ENCODE data around the gene UHMK1.

UHMK1 gene

DNA sequence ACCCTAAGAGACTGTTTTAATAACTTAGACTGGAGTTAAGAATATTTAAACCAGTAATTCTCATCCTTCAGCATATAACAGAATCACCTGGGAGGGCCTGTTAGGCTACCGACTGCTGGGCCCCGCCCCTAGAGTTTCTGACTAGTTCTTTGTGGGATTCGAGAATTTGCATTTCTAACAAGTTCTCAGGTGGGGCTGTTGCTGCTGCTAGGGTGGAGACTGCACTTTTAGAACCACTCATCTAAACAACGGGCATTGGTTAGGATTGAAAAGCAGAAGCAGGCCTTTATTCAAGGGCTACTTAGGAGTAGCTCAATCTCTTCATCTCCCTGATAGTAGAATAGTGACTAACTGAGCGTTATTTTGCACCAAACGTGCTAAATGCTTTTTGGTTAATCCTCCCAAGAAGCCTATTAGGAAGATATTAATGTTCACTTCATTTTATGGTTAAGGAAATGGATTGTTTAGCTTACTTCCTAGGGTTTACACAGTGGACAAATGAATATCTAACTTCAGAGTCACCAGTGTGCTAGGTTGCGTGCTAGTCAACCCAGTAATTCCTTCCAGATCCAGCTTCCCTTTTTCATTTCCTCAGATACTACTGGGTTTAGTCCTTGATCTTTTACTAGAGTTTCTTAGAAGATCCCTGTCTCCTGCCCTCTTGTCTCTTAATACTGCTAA, 32.8 kb downstream of the UHMK1 start:
- peak; percentile 42 to 53 for DNase-seq

- no peak for DNase-seq
Measured at GRCh38 chr1:162530988-162531319, 33.3 kb downstream of the UHMK1 start.

DNA sequence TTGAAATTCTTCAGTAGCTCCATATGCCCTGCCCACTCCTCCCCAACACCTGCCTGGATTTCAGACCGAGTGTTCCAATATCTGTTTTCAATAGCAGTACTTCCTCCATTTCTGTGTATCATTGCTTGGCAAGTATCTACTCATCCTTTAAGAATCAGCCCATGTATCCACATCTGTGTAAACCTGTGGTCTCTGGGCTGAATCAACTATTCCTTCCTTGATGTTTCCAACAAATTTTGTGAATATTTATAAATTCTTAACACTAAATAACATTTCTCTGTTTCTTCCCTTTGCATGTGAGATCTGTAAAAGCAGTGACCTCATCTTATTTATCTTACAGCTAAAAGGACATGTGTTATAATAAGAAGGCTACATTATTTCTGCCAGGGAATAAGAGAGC, 37.9 kb downstream of the UHMK1 start:
- DNase-seq = no peak

DNA sequence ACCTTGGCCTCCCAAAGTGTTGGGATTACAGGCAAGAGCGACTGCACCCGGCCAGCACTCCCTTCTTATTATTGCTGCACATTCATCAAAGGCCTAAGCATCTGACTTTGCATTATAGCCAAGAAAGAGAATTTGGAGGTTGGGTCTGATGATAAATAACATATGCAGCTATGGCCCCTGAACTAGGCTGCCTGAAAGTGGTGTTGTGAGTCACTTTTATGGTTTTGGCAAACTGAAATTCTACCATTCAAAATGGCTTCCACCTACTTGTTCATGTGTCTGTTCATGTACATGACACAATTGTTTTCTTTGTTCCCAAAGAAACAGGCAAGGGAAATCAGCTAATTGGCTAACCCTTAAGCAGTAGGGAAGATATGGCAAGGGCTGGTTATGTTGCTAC, 38.9 kb downstream of the UHMK1 start:
- no peak for DNase-seq

DNA sequence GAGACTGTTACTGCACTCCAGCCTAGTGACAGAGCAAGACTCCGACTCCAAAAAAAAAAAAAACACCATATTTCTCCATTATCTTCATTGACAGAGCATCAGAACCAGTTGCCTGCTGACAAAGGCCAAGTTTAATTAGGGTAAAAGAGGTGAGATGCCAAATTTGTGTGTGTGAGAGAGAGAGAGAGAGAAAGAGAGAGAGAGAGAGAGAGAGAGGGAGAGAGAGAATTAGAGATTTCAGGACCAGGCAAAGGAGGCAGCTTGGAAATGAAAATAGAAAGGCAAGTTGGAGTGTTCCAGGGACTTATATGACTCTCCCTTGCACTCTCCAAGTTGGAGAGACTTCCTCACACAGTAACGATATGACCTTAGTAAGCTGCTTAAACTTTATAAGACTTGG, 39.6 kb downstream of the UHMK1 start:
- DNase-seq = no peak

GRCh38 chr1:162538815-162539431, 41.3 kb downstream of the UHMK1 start:
- no peak for DNase-seq

GRCh38 chr1:162541619-162542141, 44.1 kb downstream of the UHMK1 start:
- no peak for DNase-seq

GRCh38 chr1:162543228-162543627, 45.6 kb downstream of the UHMK1 start:
- DNase-seq = no peak

- DNase-seq = no peak
Measured at GRCh38 chr1:162548170-162548569, 50.6 kb downstream of the UHMK1 start.

- no peak for DNase-seq
Measured at GRCh38 chr1:162549001-162549400, 51.4 kb downstream of the UHMK1 start.

GRCh38 chr1:162550925-162551324, 53.3 kb downstream of the UHMK1 start:
- DNase-seq = no peak

GRCh38 chr1:162551969-162552683, 54.5 kb downstream of the UHMK1 start:
- DNase-seq = no peak

DNA sequence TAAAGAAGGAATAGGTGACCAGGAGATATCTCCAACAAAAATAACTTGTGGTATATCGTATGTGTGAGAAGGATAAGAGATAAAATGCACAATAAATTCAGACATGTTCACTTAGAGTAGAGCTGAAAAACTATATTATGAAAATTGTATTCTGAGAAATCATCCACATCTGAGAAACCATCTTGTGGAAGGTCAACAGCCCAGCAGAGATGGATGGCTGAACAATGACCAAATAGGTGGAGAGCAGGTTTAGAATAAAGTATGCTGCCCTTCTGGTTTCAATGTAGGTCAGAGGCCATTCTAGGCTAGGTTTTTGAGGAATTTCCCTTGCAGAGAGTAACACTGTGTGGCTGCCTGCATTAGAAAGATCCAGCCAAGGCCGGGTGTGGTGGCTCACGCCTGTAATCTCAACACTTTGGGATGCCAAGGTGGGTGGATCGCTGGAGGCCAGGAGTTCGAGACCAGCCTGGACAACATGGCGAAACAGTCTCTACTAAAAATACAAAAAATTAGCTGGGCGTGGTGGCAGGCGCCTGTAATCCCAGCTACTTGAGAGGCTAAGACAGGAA, 55.1 kb downstream of the UHMK1 start:
- DNase-seq = no peak

DNA sequence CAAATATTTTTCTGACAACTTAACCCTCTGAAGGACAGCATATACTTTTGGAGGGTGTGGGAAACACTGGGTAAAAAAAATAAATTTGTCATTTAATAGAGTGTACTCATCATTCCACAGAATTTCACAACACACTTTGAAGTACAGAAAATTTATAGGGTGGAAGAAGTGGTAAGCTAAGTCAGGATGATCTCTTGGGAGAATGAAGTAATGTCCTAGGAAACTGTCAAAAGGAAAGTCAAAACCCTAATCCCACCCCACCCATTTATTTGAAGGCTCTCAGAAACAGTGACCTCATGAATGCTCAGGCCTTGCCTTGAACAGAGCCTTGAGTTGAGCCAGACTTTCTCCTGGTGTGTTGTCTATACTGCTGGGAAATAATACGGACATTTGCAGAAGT, 56.6 kb downstream of the UHMK1 start:
- DNase-seq = no peak

DNA sequence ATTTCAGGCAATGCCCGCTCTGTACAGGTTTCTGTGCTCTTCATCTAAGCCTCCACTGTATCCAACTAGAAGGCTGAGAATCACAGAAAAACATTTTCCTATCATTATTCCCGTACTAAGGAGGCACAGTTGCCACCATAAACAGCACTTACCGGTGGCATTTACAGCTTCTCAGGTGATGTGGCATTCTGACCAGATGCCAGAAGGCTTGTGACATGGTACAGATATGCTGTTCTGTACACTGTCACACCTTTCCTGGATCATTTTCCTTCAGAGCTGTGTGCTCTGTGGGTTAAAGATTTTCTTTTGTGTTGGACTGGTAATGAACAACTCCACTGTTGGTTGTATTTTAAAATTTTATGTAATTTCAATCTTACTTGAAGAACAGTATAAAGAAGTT, 59.9 kb downstream of the UHMK1 start:
- DNase-seq = no peak

GRCh38 chr1:162560303-162561036, 62.9 kb downstream of the UHMK1 start:
- DNase-seq = peak in 1 of 2 donors; percentile 7

DNA sequence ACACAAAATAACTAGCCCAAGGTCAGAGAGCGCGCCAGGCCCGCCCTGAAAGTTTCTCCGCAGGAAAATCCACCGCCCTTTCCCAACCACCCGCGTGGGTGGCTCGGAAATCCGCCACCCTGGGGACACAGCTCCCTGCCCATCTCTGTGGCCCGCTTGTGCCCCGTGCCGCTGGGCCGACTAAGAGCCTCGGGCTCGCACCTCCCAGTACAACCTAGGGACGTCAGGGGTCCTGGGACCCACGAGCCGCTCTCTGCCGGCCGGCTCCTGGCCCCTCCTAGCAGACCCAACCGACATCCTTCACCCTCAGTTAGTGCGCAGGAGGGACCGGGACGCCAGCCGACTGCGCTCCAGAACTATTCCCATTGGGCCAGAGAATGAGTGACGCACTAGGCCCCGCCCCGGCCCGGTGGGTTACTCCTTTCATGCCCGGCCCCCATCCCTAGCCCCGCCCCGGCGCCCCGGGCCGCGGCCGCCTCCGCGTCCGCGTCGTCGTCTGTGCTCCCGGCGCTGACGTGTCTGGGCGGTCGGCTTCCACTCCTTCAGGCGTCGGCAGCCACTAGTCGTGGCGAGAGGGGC, 63.5 kb downstream of the UHMK1 start:
- DNase-seq = peak; percentile 98

DNA sequence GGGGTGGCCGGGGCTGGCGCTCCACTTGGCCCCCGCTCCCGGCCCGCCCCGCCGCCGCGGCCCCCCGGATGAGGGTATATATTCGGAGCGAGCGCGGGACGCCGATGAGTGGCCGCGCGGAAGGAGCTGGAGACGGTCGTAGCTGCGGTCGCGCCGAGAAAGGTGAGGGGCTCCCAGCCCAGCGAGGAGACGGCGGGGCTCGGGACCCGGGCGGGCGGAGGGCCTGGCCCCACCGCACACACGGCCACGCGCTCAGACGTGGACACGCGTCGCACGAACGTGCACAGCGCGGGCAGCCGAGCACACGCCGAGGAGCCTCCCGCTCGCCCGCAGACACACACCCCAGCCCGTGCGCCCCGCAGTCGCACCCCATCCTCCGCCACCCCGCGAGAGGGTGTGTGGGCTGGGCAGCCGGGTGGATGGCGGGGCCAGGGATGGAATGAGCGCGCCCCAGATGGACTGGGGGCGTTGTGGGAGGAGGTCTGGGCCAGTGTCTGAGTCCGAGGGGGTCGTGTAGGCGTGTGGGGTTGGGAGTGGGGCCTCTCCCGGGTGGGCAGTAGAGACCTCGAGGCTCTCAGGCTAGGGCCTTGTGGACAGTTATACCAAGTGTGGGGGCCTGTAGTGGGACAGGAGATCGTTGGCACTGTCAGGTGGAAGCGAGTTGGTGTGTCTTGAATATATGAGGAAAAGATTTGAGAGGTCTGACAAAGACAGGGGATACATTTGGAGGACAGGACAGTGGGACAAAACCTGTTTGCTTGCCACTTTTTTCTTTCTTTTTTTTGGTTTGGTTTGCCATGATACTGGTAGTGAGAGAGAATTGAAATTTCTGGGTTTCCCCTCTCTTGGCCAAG, 64.2 kb downstream of the UHMK1 start, which contains the start of gene UAP1:
TSS of gene UAP1 (plus strand) at position 107 of the 854 bp plus-strand sequence. CDS start 4,347 bp downstream, outside the sequence.
- no peak for DNase-seq

DNA sequence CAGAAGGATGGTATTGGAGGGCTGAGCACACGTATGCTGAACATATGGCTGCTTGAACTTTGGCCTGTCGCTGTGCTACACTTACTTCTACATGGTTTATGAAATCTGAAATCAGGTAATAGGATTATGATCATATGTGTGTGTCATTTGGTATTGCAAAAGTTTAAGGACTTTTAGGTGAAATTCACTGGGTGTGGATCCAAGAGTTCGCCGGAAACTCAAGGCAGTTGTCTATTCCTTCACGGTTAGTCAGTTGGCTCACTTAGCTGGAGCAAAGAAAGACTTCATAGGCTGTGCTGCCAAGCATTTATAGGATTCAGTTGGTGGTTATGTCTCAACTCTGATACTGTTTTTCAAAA, 64.8 kb downstream of the UHMK1 start:
- no peak for DNase-seq

DNA sequence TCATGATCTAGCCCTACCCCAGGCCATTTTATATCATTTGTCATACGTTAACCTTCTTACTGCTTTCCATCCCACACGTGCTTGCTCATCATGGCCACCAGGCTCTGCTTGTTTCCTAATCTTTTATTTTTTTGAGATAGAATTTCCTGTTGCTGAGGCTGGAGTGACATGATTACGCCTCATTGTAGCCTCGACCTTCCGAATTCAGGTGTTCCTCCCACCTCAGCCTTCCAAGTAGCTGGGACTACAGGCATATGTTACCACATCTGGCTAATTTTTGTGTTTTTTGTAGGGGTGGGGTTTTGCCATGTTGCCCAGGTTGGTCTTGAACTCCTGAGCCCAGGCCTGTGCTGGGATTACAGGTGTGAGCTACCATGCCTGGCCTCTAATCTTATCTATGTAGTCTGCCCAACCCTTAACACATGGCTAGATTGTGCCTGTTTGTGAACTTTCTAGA, 67.2 kb downstream of the UHMK1 start:
- DNase-seq = peak in 1 of 2 donors; percentile 27

DNA sequence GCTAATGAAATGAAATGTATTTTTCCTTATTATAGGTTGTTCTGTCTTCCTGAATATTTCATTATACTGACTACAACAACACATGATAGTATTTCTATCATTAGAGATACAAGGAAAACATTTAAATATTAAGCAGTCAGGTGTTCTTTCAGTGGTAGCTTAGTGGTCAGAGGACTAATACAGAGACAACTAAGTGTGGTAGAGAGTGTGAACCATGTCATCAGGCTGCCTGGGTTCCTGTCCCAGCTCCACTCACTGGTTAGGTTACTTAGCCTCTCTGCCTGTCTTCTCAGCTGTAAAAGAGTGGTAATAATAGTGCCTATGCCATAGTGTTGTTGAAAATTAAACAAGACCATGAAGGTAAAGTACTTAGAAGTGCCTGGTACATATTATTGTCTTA, 67.8 kb downstream of the UHMK1 start:
- DNase-seq = no peak
